Measurements from ENCODE around the gene RER1. TPM values are rescaled to one million over a fixed set of nuclear protein-coding genes. Genes with fewer than 3 reads are reported as not detected.

The RER1 gene
- total and polyA plus RNA-seq, 11 donors, result 43.3 to 124 (median 78.3) TPM

- 73 to 89% (median 76%) methylated on average over 10 to 13 of the region's 13 CpGs for WGBS, 4 donors
- TF ChIP-seq CTCF (IDR thresholded peaks at IDR 0.05) (no peak), POLR2A (IDR thresholded peaks at IDR 0.05) (no peak)
Observed at GRCh38 chr1:2417083-2417832, 25.6 kb downstream of the RER1 start.

DNA sequence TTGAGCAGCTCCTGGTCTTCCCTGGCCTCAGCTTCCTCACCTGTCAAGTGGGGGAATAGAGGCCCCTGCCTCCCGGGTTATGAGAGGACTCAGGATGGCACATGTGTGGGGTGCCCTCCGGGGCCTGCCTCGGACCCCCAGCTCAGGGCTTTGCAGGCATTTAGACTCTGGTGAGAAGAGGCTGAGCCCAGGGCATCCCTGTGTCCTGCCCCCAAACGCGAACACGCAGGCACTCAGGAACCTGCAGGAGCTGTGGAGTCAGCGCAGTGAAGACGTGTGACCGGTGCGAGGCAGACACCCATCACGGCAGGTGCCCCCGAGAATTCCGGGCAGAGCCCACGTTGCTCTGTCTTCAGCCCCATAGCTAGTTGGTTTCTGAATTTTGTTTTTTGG lies 26.2 kb downstream of the RER1 start:
- Histone ChIP-seq H3K27ac (no peak overlapping the region), H3K4me3 (no peak overlapping the region), H3K36me3 (no peaks in the 10 kb centered on the region), H3K9me3 (peaks cover 0 to 7% (median 0%) of the 10 kb centered on the region in 12 donors), H3K4me1 (peaks cover 4 to 20% (median 17%) of the 10 kb centered on the region in 12 donors), H3K27me3 (peaks cover 7 to 59% (median 33%) of the 10 kb centered on the region in 9 donors)
- 64 to 73% (median 68%) methylated on average over 13 to 14 of the region's 14 CpGs for WGBS, 4 donors
- DNase-seq, result peak in 1 of 5 donors; percentile 54
- ATAC-seq, result no peak
- TF ChIP-seq POLR2A (IDR thresholded peaks at IDR 0.05) (no peak), CTCF (IDR thresholded peaks at IDR 0.05) (no peak)
- intact Hi-C loops (cut with DNase I), result loop anchor here in 8 of 10 donors (5.0 to 10.0 kb wide), 4 partner anchors 167 to 1007 kb away; partner anchors contain the start of gene PRXL2B (in 1 of the 8)

More at GRCh38 chr1:2417083-2417832, 25.6 kb downstream of the RER1 start:
- DNase-seq (peak in 1 of 5 donors; percentile 52), ATAC-seq (no peak)
- Histone ChIP-seq H3K9me3 (peaks cover 0 to under 1% (median 0%) of the 10 kb centered on the region in 12 donors), H3K27me3 (peaks cover 7 to 59% (median 33%) of the 10 kb centered on the region in 9 donors), H3K4me1 (peaks cover 4 to 21% (median 17%) of the 10 kb centered on the region in 12 donors), H3K36me3 (no peaks in the 10 kb centered on the region), H3K27ac (no peak overlapping the region), H3K4me3 (peak overlapping the region in 1 of 12 donors; percentile 46)
- intact Hi-C loops (cut with DNase I), result loop anchor here in 8 of 10 donors (5.0 to 10.0 kb wide), 4 partner anchors 168 to 1008 kb away; partner anchors contain the start of gene PRXL2B (in 1 of the 8)

DNA sequence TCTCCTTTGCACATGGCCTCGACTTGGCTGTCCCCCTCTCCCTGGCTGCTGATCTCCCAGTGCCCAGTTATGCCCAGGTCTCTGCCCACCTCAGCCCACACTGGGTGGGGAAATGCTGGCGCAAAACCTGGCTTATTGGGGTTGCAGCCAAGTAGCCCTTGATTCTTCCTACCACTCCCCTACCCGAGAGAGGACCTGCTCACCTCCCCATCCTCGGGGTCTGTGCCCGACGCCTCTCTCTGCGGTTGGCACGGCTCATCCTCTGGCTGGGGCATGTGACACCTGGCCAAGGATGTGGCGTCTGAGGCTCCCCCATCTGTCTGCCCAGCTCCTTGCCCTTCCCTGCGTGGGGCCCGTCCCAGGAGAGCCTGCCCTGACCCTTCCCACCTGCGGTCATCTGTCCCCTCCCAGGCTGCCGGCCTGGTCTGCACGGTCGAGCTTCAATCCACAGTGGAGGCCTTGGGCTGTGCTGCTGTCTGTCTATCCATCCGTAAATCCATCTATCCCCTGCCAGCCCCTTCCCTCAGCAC lies 27.2 kb downstream of the RER1 start:
- intact Hi-C loops (cut with DNase I), result loop anchor here in 8 of 10 donors (5.0 to 10.0 kb wide), 4 partner anchors 166 to 1006 kb away; partner anchors contain the start of gene PRXL2B (in 1 of the 8)

More for the DNA sequence above, 27.2 kb downstream of the RER1 start:
- WGBS, 4 donors, result 64 to 77% (median 71%) methylated on average over 14 to 16 of the region's 16 CpGs
- peaks cover 0 to 14% (median 0%) of the 10 kb centered on the region in 12 donors for H3K9me3 ChIP-seq
- ATAC-seq (no peak), DNase-seq (peak in 1 of 5 donors; percentile 54)
- no peak overlapping the region for H3K27ac ChIP-seq
- H3K36me3 ChIP-seq, result no peaks in the 10 kb centered on the region
- H3K4me3 ChIP-seq, result no peak overlapping the region
- no peak for TF ChIP-seq CTCF (IDR thresholded peaks at IDR 0.05)
- no peak for TF ChIP-seq POLR2A (IDR thresholded peaks at IDR 0.05)
- peaks cover 0 to 9% (median 8%) of the 10 kb centered on the region in 12 donors for H3K4me1 ChIP-seq
- H3K27me3 ChIP-seq, result peaks cover 7 to 59% (median 33%) of the 10 kb centered on the region in 9 donors

Measured in heart left ventricle (tissue), 16 donors.